Measurements from ENCODE around the gene MRPS34.
A peak's percentile ranks its signal among the peaks of the same experiment; 100 is the strongest.

Gene MRPS34

GRCh38 chr16:1788708-1789100 lies 15.8 kb upstream of the MRPS34 start:
- H3K27me3 Mint-ChIP-seq: no peaks in the 10 kb centered on the region
- no peak overlapping the region for H3K4me3 Mint-ChIP-seq
- no peaks in the 10 kb centered on the region for H3K9me3 Mint-ChIP-seq
- H3K4me1 Mint-ChIP-seq: peaks cover 23% of the 10 kb centered on the region
- H3K27ac Mint-ChIP-seq: no peak overlapping the region
- DNase-seq: no peak
- ATAC-seq: no peak

DNA sequence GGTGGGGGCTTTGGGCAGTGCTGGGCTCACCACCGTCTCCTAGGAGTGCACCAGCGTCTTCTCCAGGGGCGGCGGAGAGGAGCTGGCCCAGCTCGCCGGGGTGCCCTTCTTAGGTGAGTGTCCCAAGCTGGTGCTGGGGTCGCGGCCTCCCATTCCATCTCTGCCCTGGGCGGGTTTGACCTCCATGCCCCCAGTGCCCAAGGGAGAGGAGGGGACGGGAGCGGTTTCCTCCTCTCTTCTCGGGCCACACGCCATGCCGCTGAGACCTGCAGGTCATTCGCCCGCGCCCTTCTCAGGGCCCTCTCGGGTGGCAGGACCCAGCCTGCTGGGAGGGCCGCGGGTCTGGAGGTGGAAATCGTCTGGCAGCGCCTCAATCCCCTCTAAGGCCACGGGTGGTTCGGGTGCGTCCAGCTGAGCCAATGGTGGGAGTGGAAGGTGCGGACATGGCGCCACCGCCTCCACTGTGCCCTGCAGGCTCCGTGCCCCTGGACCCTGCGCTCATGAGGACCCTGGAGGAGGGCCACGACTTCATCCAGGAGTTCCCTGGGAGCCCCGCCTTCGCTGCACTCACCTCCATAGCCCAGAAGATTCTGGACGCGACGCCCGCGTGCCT lies 15.3 kb upstream of the MRPS34 start:
- H3K27ac Mint-ChIP-seq: no peak overlapping the region
- no peak overlapping the region for H3K4me3 Mint-ChIP-seq
- ATAC-seq (no peak), DNase-seq (no peak)
- no peaks in the 10 kb centered on the region for H3K27me3 Mint-ChIP-seq
- no peaks in the 10 kb centered on the region for H3K9me3 Mint-ChIP-seq
- peaks cover 28% of the 10 kb centered on the region for H3K4me1 Mint-ChIP-seq

- Mint-ChIP-seq H3K4me3 (no peak overlapping the region), H3K4me1 (peaks cover 28% of the 10 kb centered on the region), H3K27ac (no peak overlapping the region), H3K9me3 (no peaks in the 10 kb centered on the region), H3K27me3 (no peaks in the 10 kb centered on the region)
- ATAC-seq: no peak
- DNase-seq: peak in 1 of 2 donors; percentile 10
Measured at GRCh38 chr16:1787322-1788094, 14.6 kb upstream of the MRPS34 start.

GRCh38 chr16:1787056-1787321 lies 14.1 kb upstream of the MRPS34 start:
- Mint-ChIP-seq H3K27ac (no peak overlapping the region), H3K4me1 (peaks cover 28% of the 10 kb centered on the region), H3K27me3 (no peaks in the 10 kb centered on the region), H3K4me3 (no peak overlapping the region), H3K9me3 (no peaks in the 10 kb centered on the region)
- ATAC-seq (no peak), DNase-seq (no peak)

- H3K27me3 Mint-ChIP-seq: no peaks in the 10 kb centered on the region
- H3K27ac Mint-ChIP-seq: no peak overlapping the region
- ATAC-seq (no peak), DNase-seq (no peak)
- H3K9me3 Mint-ChIP-seq: no peaks in the 10 kb centered on the region
- H3K4me3 Mint-ChIP-seq: no peak overlapping the region
- H3K4me1 Mint-ChIP-seq: peaks cover 34% of the 10 kb centered on the region
Measured at GRCh38 chr16:1786242-1787055, 13.5 kb upstream of the MRPS34 start.

DNA sequence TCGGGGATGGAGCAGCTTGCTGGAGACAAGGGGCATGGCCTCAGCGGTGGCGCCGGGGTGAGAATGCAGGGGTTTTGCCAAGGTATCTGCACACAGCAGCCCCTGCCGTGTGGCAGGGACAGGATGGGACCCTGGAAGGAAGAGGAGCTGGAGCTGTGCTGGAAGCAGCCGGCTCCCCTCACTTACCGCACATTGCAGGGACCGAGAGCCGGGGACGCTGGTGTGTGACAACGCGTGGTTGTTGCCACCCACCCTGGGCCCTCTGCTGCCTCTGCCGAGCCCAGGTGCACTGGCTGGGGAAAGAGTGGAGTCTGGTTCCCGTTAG lies 12.9 kb upstream of the MRPS34 start:
- H3K4me1 Mint-ChIP-seq: peaks cover 40% of the 10 kb centered on the region
- H3K4me3 Mint-ChIP-seq: no peak overlapping the region
- DNase-seq (no peak), ATAC-seq (no peak)
- H3K27ac Mint-ChIP-seq: no peak overlapping the region
- H3K27me3 Mint-ChIP-seq: no peaks in the 10 kb centered on the region
- no peaks in the 10 kb centered on the region for H3K9me3 Mint-ChIP-seq

- Mint-ChIP-seq H3K27ac (no peak overlapping the region), H3K27me3 (no peaks in the 10 kb centered on the region), H3K9me3 (no peaks in the 10 kb centered on the region), H3K4me3 (peak overlapping the region; percentile 45 to 60), H3K4me1 (peaks cover 40% of the 10 kb centered on the region)
- ATAC-seq (no peak), DNase-seq (no peak)
Measured at GRCh38 chr16:1784977-1785845, 12.3 kb upstream of the MRPS34 start.

- peak within 1 kb of the TSS; percentile 90 to 92 for H3K4me3 Mint-ChIP-seq
- H3K27ac Mint-ChIP-seq: peak within 1 kb of the TSS; percentile 78 to 94
- no peaks in the 10 kb centered on the region for H3K27me3 Mint-ChIP-seq
- DNase-seq (peak; percentile 98 to 100), ATAC-seq (peak; percentile 93)
- H3K9me3 Mint-ChIP-seq: no peaks in the 10 kb centered on the region
- H3K4me1 Mint-ChIP-seq: peaks cover 34% of the 10 kb centered on the region
Measured at GRCh38 chr16:1782408-1783264, 9.7 kb upstream of the MRPS34 start, which contains the start of the genes NUBP2 and SPSB3. Gene NUBP2 (plus strand): TSS chr16:1782960. CDS start chr16:1783021, 61 bp downstream. Gene SPSB3 (minus strand): TSS chr16:1782571. CDS start chr16:1781483, 1,088 bp downstream.

DNA sequence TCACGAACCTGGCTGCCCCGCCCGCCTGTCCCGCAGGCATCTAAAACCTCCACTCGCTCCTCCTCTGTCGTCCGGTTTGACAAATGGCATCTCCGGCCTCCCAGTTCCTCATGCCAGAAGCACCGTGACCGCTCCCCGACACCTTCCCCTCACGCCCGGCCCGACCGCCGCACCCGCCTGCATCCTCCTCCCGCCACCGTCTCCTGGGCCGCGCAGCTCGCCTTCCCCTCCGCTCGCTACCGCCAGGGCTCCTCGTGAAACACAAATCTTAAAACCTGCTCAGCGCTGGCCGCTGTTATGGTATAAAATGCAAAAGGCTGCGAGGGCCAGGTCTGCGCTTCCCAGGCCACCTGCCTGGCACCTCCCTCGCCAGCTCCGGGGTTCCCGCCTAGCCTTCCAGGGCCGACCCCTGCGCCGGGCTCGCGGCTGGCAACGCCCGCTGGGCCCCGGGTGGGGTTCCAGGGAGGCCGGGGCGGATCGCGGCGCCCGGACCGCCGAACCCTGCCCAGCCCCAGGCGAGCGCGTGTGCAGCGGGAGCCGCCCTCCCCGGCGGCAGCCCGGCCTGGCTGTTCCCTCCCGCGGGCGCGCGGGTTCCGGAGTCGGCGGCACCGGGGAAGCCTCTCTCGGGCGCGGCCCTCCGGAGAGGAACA lies 8.9 kb upstream of the MRPS34 start:
- Mint-ChIP-seq H3K4me1 (peaks cover 34% of the 10 kb centered on the region), H3K27me3 (no peaks in the 10 kb centered on the region), H3K9me3 (no peaks in the 10 kb centered on the region), H3K4me3 (peak overlapping the region; percentile 88 to 92), H3K27ac (peak overlapping the region; percentile 44 to 63)
- DNase-seq (peak; percentile 41 to 49), ATAC-seq (peak; percentile 25)

DNA sequence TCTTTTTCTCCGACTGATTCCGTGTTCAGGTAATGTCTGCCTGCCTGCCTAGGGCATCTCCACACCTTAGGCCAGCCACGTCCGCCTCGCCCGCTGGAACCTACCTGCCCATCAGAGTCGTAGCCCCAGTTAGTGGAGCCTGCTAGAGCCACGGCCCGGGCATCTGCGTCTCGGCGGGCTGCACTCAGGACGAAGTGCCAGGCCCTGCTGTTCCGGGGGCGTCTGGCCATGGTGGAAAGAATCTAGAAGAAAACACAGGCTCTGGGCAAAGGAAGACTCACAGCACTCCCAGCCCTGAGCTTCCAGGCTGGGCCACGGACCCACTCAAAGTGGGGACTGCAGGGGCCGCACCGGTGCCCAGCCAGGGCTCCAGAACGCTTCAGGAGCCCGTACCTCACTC lies 8.3 kb upstream of the MRPS34 start:
- Mint-ChIP-seq H3K27ac (peak overlapping the region; percentile 44 to 63), H3K9me3 (no peaks in the 10 kb centered on the region), H3K27me3 (no peaks in the 10 kb centered on the region), H3K4me1 (peaks cover 34% of the 10 kb centered on the region), H3K4me3 (peak overlapping the region; percentile 78 to 88)
- DNase-seq: no peak
- no peak for ATAC-seq

GRCh38 chr16:1780677-1781072 lies 7.7 kb upstream of the MRPS34 start:
- Mint-ChIP-seq H3K27me3 (no peaks in the 10 kb centered on the region), H3K4me3 (peak overlapping the region in 1 of 2 donors; percentile 88), H3K9me3 (no peaks in the 10 kb centered on the region), H3K4me1 (peaks cover 32% of the 10 kb centered on the region), H3K27ac (no peak overlapping the region)
- DNase-seq: no peak
- ATAC-seq: no peak

DNA sequence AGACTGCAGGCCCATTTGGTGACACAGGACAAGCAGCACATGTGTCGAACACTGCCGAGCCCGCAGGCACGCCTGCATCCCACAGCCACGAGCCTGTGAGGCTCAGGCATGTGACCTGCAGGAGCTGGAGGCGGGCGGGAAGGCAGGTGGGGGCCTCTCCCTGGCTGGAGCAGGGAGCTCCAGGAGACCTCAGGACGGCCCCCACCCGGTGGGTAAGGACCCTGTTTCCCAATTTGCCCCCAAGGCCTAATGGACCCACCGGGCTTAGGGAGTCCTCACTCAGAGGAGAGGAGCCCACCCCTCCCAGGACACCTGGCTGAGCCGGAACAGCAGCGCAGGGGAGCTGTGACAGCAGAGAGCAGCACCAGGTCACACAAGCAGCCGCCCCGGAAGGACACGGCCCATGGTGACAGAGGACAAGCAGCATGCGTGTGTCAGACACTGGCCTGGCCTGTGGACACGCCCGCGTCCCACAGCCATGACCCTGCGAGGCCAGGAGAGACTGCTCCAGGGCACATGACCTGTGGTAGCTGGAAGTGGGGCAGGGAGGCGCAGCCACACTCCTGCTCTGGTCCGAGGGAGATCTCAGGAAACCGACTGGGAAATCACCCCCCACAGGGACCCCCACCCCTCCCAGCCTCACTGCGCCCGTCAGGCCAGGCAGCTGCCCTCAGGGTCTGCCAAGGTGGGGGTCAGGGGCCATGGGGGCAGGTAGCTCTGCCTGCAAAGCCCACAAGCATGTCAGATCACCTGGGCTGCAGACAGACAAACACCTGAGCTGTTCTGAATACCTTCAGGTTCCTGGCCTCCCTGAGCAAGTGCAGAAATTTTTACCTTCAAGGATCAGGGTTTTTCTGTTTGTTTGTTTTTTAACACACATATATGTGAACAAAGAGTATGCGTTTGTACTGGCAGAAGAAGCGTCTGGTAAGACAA lies 7.1 kb upstream of the MRPS34 start:
- Mint-ChIP-seq H3K27me3 (no peaks in the 10 kb centered on the region), H3K4me1 (peaks cover 28% of the 10 kb centered on the region), H3K9me3 (no peaks in the 10 kb centered on the region), H3K27ac (peak overlapping the region in 1 of 2 donors; percentile 27), H3K4me3 (peak overlapping the region; percentile 21 to 35)
- ATAC-seq: no peak
- DNase-seq: no peak

- peaks cover 29% of the 10 kb centered on the region for H3K4me1 Mint-ChIP-seq
- no peak for ATAC-seq
- H3K27me3 Mint-ChIP-seq: no peaks in the 10 kb centered on the region
- no peak overlapping the region for H3K4me3 Mint-ChIP-seq
- DNase-seq: no peak
- H3K9me3 Mint-ChIP-seq: no peaks in the 10 kb centered on the region
- H3K27ac Mint-ChIP-seq: no peak overlapping the region
Measured at GRCh38 chr16:1779234-1779701, 6.3 kb upstream of the MRPS34 start.
